CD4-positive, alpha-beta T cell (primary cell): ENCODE data around the gene SNN. TPM values are rescaled to one million over a fixed set of nuclear protein-coding genes. Genes with fewer than 3 reads are reported as not detected.

Experiments
- ATAC-seq: fragments of 200-7000 bp; cut with Tn5 transposase; one replicate; pipeline ENCODE4 v1.10.0; 2022; ENCODE audit warnings: mild to moderate bottlenecking; ENCODE audit not compliant: poor library complexity
- CTCF ChIA-PET: fragments of 350-600 bp; sonication (Branson Sonifier 250); formaldehyde crosslinking; loops from one replicate; lab custom pipeline; 2021; ENCODE audit warnings: antibody characterized with exemption, inconsistent platforms; lab: Charles Lee
- POLR2A ChIA-PET: fragments of 350-600 bp; sonication (Branson Sonifier 250); formaldehyde crosslinking; loops from one replicate; lab custom pipeline; 2021; ENCODE audit warnings: antibody characterized with exemption, inconsistent platforms; lab: Charles Lee
- DNase-seq, 14 experiments: peaks; one replicate each; pipeline ENCODE4 v3.0.0-alpha.2; 2013 to 2020; ENCODE audit warnings: mixed read lengths in 2 of 14
- H3K27ac ChIP-seq, 2 donors: one replicate each; pipeline versions ENCODE4 v1.5.1 to v1.7.0; 2013; ENCODE audit warnings: low read length in 2 of 2, low read depth in 1 of 2, mild to moderate bottlenecking in 1 of 2
- H3K27me3 ChIP-seq, 2 experiments: 1 replicate in 1 of 2; 2 replicates in 1 of 2; pipeline versions ENCODE4 v1.6.1 to v1.7.0; 2013; ENCODE audit warnings: low read length in 2 of 2, control low read depth in 1 of 2, mild to moderate bottlenecking in 1 of 2, moderate library complexity in 1 of 2; ENCODE audit not compliant: insufficient read depth in 2 of 2, control insufficient read depth in 1 of 2
- H3K36me3 ChIP-seq: one replicate; pipeline ENCODE4 v1.6.1; 2013; ENCODE audit warnings: low read length, control low read depth; ENCODE audit not compliant: insufficient read depth
- H3K4me1 ChIP-seq: one replicate; pipeline ENCODE4 v1.6.1; 2013; ENCODE audit warnings: low read length, control low read depth; ENCODE audit not compliant: insufficient read depth
- H3K4me3 ChIP-seq: one replicate; pipeline ENCODE4 v1.5.1; 2013; ENCODE audit warnings: mild to moderate bottlenecking, low read length, moderate library complexity
- H3K9me3 ChIP-seq, 2 experiments: 1 replicate in 1 of 2; 2 replicates in 1 of 2; pipeline versions ENCODE4 v1.6.1 to v1.7.0; 2013; ENCODE audit warnings: low read length in 2 of 2, mild to moderate bottlenecking in 2 of 2, control low read depth in 1 of 2, moderate library complexity in 1 of 2; ENCODE audit not compliant: control insufficient read depth in 1 of 2, insufficient read depth in 1 of 2
- H3K27ac Mint-ChIP-seq: one replicate; pipeline ENCODE4 v1.8.0; 2020; ENCODE audit warnings: mixed read lengths
- H3K27me3 Mint-ChIP-seq: one replicate; pipeline ENCODE4 v1.8.0; 2021; ENCODE audit warnings: mixed read lengths
- H3K36me3 Mint-ChIP-seq: one replicate; pipeline ENCODE4 v1.8.0; 2021; ENCODE audit warnings: low read depth, mixed read lengths
- H3K4me1 Mint-ChIP-seq: one replicate; pipeline ENCODE4 v1.8.0; 2021; ENCODE audit warnings: low read depth, mixed read lengths
- H3K4me3 Mint-ChIP-seq: one replicate; pipeline ENCODE4 v1.8.0; 2020; ENCODE audit warnings: mild to moderate bottlenecking, mixed read lengths
- H3K9me3 Mint-ChIP-seq: one replicate; pipeline ENCODE4 v1.8.0; 2020; ENCODE audit warnings: mixed read lengths
- intact Hi-C, 2 experiments: fragments of 100-400 bp; cut with DNase I in 1 of 2; cut with micrococcal nuclease in 1 of 2; formaldehyde crosslinking; loops; one replicate each; pipeline versions ENCODE4 v1.15.1 to v1.9.0; 2023 to 2025; cut with DNase I, micrococcal nuclease
- total RNA-seq, 174 experiments: library from RNA in 2 of 174; stranded (reverse) in 2 of 174; gene quantifications; one replicate each; pipeline ENCODE4 v1.2.3 and lab custom pipeline; 2021 to 2026
- TF ChIP-seq, protein P1 (sequence below): fragments of 200-600 bp; IDR thresholded peaks from one replicate; pipeline ENCODE4 v1.8.0; 2022; ENCODE audit warnings: antibody characterized with exemption, mild to moderate bottlenecking

Gene SNN
- total RNA-seq, 2 experiments from 2014 or later, result 76.3 to 79.7 TPM

DNA sequence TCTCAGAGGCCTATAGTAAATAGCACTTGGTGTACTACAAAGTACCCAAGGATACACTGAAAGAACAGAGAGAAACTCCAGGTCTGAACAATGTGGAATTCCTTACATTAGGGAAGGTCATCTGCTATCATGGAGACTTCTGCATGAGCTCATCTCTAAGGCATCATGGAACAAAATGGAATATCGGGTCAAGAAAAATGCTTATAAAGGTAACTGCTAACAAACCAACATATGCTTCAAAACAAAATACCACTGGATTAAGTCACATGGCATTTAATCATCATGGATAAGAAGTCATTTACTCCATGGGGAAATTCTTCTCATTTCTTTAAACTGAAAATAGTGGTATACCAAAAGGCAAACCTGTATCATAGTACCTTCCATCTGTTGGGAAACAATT is 40.2 kb downstream of the SNN start:
- intact Hi-C loops, result no loop called here
- no peak for DNase-seq
- H3K4me1 ChIP-seq, result no peaks in the 10 kb centered on the region
- TF ChIP-seq, protein P1, sequence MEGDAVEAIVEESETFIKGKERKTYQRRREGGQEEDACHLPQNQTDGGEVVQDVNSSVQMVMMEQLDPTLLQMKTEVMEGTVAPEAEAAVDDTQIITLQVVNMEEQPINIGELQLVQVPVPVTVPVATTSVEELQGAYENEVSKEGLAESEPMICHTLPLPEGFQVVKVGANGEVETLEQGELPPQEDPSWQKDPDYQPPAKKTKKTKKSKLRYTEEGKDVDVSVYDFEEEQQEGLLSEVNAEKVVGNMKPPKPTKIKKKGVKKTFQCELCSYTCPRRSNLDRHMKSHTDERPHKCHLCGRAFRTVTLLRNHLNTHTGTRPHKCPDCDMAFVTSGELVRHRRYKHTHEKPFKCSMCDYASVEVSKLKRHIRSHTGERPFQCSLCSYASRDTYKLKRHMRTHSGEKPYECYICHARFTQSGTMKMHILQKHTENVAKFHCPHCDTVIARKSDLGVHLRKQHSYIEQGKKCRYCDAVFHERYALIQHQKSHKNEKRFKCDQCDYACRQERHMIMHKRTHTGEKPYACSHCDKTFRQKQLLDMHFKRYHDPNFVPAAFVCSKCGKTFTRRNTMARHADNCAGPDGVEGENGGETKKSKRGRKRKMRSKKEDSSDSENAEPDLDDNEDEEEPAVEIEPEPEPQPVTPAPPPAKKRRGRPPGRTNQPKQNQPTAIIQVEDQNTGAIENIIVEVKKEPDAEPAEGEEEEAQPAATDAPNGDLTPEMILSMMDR, result no peak
- ATAC-seq, result no peak
- H3K27me3 ChIP-seq, result no peaks in the 10 kb centered on the region
- H3K27me3 Mint-ChIP-seq, result no peaks in the 10 kb centered on the region
- peaks cover 18% of the 10 kb centered on the region for H3K4me1 Mint-ChIP-seq
- H3K36me3 ChIP-seq, result peaks cover 64% of the 10 kb centered on the region
- H3K4me3 Mint-ChIP-seq, result no peak overlapping the region
- no peak overlapping the region for H3K27ac ChIP-seq
- no peaks in the 10 kb centered on the region for H3K9me3 ChIP-seq
- CTCF ChIA-PET, result interaction anchor here (0.6 kb wide), 1 partner anchor 9 kb away, joined by 3 read pairs; no protein-coding TSS in a partner anchor
- H3K27ac Mint-ChIP-seq, result no peak overlapping the region
- no peak overlapping the region for H3K4me3 ChIP-seq
- peaks cover 79% of the 10 kb centered on the region for H3K36me3 Mint-ChIP-seq
- POLR2A ChIA-PET, result no interaction called here
- H3K9me3 Mint-ChIP-seq, result no peaks in the 10 kb centered on the region

DNA sequence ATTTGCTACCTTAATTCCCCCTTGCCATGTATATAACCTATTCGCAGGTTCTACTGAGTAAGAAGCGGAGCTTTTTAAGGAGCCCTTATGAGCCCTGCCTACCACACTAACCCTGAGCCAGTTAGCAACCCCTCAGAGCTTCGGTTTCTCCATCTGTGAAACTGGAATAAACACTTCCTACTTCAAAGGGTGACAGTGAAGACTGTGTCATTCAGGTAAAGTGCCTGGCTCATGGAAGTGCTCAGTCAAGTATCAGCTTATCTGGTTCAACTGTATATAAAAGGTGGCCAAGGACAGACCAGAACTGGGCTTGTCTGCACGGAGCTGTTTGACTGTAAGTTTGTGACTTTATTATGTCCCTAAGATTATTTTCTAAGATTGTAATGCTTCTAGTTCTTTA is 43.4 kb downstream of the SNN start:
- ChIA-PET CTCF (interaction anchor here (1.0 to 2.4 kb wide), 2 partner anchors 180 to 316 kb away, joined by 5 read pairs; no protein-coding TSS in a partner anchor), POLR2A (interaction anchor here (1.1 to 1.2 kb wide), 2 partner anchors 34 to 86 kb away, joined by 3 read pairs; partner anchors contain the start of gene ZC3H7A)
- Mint-ChIP-seq H3K4me3 (no peak overlapping the region), H3K36me3 (peaks cover 80% of the 10 kb centered on the region), H3K9me3 (no peaks in the 10 kb centered on the region), H3K27ac (no peak overlapping the region), H3K4me1 (peaks cover 10% of the 10 kb centered on the region), H3K27me3 (no peaks in the 10 kb centered on the region)
- peaks cover 61% of the 10 kb centered on the region for H3K36me3 ChIP-seq
- no peak for DNase-seq
- no peaks in the 10 kb centered on the region for H3K27me3 ChIP-seq
- no peaks in the 10 kb centered on the region for H3K9me3 ChIP-seq
- no peak for ATAC-seq
- H3K27ac ChIP-seq, result no peak overlapping the region
- TF ChIP-seq, protein P1, result no peak
- intact Hi-C loops, result loop anchor here in 1 of 2 experiments (5.0 kb wide), 1 partner anchor 749 kb away; no protein-coding TSS in a partner anchor
- no peaks in the 10 kb centered on the region for H3K4me1 ChIP-seq
- no peak overlapping the region for H3K4me3 ChIP-seq

DNA sequence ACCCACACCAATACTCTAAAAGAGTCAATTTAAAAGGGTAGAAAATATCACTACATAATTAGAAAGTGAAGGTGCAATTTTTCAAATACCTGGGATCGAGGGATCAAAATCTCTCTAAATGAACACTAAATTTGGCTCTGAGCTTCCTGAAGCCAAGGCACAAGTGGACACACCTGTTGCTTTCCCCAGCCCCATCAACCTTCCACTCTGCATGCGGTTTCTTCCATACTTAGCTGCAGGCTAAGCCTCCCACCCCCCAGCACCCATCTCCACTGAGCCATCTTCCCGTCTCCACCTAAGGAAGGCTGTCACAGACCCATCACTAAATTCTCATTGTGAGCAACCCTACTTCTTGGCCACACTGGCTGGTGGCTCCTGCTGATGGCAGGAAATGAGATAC is 43.9 kb downstream of the SNN start:
- POLR2A ChIA-PET, result interaction anchor here (1.1 to 1.4 kb wide), 3 partner anchors 31 to 85 kb away, joined by 3 to 4 read pairs (median 3); partner anchors contain the start of genes TXNDC11 and ZC3H7A
- DNase-seq (no peak), ATAC-seq (no peak)
- intact Hi-C loops, result loop anchor here in 1 of 2 experiments (5.0 kb wide), 1 partner anchor 750 kb away; no protein-coding TSS in a partner anchor
- no peaks in the 10 kb centered on the region for H3K9me3 ChIP-seq
- H3K27ac ChIP-seq, result no peak overlapping the region
- H3K27me3 ChIP-seq, result no peaks in the 10 kb centered on the region
- H3K36me3 ChIP-seq, result peaks cover 59% of the 10 kb centered on the region
- no peaks in the 10 kb centered on the region for H3K9me3 Mint-ChIP-seq
- H3K4me1 ChIP-seq, result no peaks in the 10 kb centered on the region
- no peak overlapping the region for H3K4me3 Mint-ChIP-seq
- TF ChIP-seq, protein P1, result no peak
- no peak overlapping the region for H3K27ac Mint-ChIP-seq
- peaks cover 10% of the 10 kb centered on the region for H3K4me1 Mint-ChIP-seq
- no peak overlapping the region for H3K4me3 ChIP-seq
- H3K36me3 Mint-ChIP-seq, result peaks cover 82% of the 10 kb centered on the region
- CTCF ChIA-PET, result interaction anchor here (1.2 to 2.4 kb wide), 2 partner anchors 180 to 316 kb away, joined by 5 to 6 read pairs; no protein-coding TSS in a partner anchor
- H3K27me3 Mint-ChIP-seq, result no peaks in the 10 kb centered on the region
